ENCODE results near the gene DCC.

- TF ChIP-seq SMAD3 (CRISPR knock-in tag; conservative IDR thresholded peaks at IDR 0.05) (no peak), MAX (CRISPR knock-in tag; IDR thresholded peaks at IDR 0.05) (no peak), CTCF (IDR thresholded peaks at IDR 0.05 in 2 of 3, conservative IDR thresholded peaks at IDR 0.05 in 1 of 3; ENCODE audit: insufficient read depth in 2 of 3, low read depth in 1 of 3, low read length in 3 of 3) (no peak), CHCHD3 (CRISPR knock-in tag; IDR thresholded peaks at IDR 0.05) (no peak), EP300 (IDR thresholded peaks at IDR 0.05; ENCODE audit: low read length) (no peak), ZNF318 (IDR thresholded peaks at IDR 0.05; ENCODE audit: borderline replicate concordance in 1 of 2, low read depth in 1 of 2) (no peak), BHLHE40 (IDR thresholded peaks at IDR 0.05; ENCODE audit: low read length) (no peak), ESRRA (IDR thresholded peaks at IDR 0.05; ENCODE audit: borderline replicate concordance, low read depth) (no peak), USF1 (CRISPR knock-in tag; IDR thresholded peaks at IDR 0.05) (no peak), ZNF551 (CRISPR knock-in tag; IDR thresholded peaks at IDR 0.05) (no peak), HDAC6 (IDR thresholded peaks at IDR 0.05; ENCODE audit: low read depth, low read length) (no peak), MXI1 (IDR thresholded peaks at IDR 0.05; ENCODE audit: low read depth, low read length) (no peak), JUND (IDR thresholded peaks at IDR 0.05; ENCODE audit: borderline replicate concordance, low read depth, low read length) (no peak), JUND (tag; IDR thresholded peaks at IDR 0.05; ENCODE audit: borderline replicate concordance, low read depth, low read length) (no peak), SMC3 (conservative IDR thresholded peaks at IDR 0.05; ENCODE audit: insufficient read depth, low read depth, low read length) (no peak)
Observed at GRCh38 chr18:53457068-53457467, 1117.1 kb downstream of the DCC start.

Measured in K562 (cell line).